GM15510 (cell line): ENCODE results near the gene EEF1G.

ENCODE experiments used
- POLR2A ChIP-seq: IDR thresholded peaks from 3 replicates; pipeline ENCODE4 v1.6.1; 2011; ENCODE audit warnings: borderline replicate concordance; ENCODE audit not compliant: insufficient read length; ENCODE audit errors: extremely low read depth

EEF1G gene, protein sequence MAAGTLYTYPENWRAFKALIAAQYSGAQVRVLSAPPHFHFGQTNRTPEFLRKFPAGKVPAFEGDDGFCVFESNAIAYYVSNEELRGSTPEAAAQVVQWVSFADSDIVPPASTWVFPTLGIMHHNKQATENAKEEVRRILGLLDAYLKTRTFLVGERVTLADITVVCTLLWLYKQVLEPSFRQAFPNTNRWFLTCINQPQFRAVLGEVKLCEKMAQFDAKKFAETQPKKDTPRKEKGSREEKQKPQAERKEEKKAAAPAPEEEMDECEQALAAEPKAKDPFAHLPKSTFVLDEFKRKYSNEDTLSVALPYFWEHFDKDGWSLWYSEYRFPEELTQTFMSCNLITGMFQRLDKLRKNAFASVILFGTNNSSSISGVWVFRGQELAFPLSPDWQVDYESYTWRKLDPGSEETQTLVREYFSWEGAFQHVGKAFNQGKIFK

DNA sequence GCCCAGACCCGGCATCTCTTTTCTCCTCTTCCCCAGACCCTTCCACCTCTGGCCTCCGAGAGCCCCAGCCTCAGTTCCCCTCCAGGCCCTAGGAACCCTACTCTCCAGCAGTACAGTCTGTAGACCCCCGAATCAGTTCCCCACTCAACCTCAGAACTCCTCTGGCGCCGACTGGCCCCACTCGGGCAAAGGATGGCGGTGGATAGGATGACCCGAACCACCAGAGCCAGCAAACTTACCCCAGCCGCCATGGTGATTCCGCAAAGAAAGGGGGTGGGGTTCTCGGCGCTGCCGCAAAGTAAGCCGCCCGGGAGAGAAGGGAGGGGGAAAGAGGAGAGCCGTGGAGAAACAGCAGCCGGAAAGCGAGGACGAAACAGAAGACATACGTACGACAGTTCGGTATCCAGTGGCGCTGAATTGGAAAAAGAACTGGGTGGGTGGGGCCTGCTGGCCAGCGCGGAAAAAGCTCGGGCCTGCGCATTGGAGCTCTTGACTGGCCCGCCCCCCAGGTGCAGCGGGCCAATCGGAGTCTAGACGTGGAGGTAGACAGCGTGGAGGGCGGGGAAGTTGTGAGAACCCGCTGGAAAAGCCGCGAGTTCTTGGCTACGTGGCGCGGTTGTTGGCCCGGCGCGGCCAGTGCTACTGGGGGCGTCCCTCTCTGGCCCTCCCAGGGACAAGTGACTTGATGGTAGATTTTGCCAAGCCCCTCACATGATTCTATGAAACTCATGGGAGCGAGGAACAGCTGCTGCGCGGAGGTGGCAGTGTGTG, at the start of gene EEF1G:
Gene EEF1G (minus strand): TSS at position 300 of the 771 bp plus-strand sequence. CDS start 49 bp downstream, at position 251.
- TF ChIP-seq POLR2A = peak; percentile 85

DNA sequence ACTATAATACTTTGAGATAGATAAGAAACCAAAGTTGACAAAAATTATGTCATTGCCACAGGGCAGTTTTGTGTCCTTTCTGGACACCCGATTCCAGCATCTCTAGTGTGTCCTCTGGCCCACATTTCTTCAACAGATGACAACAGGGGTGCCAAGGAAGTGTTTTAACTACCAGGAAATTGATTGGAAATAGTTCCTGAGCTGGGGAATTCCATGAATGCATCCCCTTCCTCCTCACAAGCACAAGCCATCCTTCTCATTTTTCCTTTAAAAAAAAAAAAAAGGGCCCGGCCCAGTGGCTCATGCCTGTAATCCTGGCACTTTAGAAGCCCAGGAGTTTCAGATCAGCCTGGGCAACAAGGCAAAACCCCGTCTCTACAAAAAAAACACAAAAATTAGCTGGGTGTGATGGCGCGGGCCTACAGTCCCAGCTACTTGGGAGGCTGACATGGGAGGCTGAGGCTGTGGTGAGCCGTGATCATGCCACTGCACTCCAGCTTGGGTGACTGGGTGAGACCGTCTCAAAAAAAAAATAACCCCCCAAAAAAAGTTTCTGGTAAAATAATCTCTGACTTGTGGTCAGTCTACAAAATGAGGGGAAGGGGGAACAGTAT, 48.9 kb upstream of the EEF1G start:
- no peak for TF ChIP-seq POLR2A

DNA sequence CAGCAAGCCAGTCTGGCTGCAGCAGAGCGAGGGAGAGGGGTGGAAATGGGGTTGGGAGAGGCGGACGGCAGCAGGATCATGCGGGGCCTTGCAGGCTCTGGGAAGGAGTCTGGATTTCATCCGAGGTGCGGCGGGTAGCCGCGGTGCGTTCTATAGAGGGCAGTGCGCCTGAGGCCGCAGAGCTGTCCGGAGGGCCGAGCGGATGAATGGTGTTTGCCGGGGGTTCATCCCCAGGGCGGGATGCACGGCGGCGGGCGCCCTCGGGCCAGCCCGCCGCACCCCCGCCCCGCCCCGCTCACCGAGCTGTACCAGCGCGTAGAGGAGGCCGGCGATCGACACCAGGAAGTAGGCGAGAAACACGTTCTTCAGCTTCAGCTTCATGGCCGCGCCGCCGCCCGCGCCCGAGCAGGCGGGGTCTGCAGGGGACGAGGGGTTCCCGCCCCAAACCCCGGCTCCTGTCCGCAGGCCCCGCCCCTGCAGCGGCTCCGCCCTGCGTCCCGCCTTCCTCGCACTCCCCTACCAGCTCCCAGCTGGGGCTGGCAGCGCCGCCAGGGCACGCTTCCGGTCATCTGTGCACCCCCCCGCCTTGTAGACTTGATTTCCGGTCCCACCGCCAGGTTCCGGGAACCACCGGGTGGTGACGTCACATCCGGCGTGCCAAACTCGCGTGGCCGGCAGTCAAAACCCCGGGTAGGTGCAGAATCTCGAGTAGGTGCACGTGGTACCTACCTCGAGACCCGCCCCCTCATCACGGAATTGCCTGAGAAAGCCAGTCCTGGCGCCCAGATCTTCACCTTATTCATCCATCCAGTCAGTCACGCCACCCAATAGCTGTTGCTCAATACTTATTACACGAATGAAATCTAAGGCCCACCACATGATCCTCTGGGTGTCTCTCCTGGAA, 48.1 kb upstream of the EEF1G start, which contains the start of gene B3GAT3:
Gene B3GAT3 (minus strand): TSS at position 420 of the 904 bp plus-strand sequence. CDS start 39 bp downstream, at position 381.
- peak; percentile 94 for TF ChIP-seq POLR2A

DNA sequence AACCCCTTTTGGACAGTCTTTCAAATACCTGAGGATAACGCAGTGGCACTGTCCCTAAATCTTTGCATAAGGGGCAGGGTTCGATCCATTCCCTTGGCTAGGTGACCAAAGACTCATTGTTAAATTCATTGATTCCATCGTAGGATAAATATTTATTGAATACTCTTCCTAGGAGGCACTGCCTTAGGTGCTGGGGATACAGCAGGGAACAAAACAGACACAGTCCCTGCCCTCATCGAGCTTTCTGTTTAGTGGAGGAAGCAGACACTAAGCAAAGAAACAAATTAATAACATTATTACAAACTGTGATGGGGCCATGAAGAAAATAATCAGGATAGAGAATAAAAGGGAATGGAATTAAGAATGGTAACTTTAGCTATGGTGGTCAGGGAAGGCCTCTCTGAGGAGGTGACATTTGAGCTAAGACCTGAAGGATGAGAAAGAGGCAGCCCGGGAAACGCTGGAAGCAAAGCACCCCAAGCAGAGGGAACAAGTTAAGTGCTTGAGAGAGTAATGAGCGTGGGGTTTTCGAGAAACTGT, 47.4 kb upstream of the EEF1G start:
- TF ChIP-seq POLR2A = no peak

DNA sequence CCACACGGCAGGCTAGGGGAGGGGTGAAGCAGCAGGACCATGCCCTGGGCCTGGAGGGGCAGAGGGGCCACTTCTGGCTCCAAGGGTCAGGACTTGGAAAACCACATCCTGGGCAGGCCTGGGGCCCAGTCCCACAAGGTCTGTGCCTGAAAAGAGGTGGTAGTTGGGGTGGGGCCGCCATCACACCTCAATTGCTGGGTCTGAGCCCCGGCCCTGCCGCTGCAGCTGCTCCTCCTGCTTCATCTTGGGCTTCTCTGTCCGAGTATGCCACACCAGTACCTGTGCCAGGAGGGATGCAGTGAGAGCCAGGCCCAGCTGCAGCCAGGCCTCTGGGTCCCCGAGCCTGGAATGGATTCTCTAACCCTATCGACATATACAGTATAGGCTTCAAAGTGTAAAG, 41.8 kb upstream of the EEF1G start:
- TF ChIP-seq POLR2A = no peak

DNA sequence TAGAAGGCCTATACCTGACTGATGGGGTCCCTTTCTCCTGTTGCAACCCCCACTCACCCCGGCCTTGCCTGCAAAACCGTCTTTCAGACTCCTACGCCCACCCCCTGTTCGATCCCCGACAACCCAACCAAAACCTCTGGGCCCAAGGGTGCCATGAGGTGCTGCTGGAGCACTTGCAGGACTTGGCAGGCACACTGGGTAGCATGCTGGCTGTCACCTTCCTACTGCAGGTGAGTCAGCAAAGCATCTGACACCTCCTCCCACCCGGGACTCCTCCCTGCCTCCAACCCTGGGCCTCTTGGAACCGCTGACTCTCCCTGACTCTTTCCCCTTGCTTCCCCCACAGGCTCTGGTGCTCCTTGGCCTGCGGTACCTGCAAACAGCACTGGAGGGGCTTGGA, 40.6 kb upstream of the EEF1G start:
- TF ChIP-seq POLR2A = no peak

DNA sequence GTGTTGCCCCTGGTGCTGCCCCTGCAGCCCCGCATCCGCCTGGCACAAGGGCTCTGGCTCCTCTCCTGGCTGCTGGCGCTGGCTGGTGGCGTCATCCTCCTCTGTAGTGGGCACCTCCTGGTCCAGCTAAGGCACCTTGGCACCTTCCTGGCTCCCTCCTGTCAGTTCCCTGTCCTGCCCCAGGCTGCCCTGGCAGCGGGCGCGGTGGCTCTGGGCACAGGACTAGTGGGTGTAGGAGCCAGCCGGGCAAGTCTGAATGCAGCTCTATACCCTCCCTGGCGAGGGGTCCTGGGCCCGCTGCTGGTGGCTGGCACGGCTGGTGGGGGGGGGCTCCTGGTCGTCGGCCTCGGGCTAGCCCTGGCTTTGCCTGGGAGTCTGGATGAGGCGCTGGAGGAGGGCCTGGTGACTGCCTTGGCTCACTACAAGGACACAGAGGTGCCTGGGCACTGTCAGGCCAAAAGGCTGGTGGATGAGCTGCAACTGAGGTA, 39.6 kb upstream of the EEF1G start:
- TF ChIP-seq POLR2A = no peak

DNA sequence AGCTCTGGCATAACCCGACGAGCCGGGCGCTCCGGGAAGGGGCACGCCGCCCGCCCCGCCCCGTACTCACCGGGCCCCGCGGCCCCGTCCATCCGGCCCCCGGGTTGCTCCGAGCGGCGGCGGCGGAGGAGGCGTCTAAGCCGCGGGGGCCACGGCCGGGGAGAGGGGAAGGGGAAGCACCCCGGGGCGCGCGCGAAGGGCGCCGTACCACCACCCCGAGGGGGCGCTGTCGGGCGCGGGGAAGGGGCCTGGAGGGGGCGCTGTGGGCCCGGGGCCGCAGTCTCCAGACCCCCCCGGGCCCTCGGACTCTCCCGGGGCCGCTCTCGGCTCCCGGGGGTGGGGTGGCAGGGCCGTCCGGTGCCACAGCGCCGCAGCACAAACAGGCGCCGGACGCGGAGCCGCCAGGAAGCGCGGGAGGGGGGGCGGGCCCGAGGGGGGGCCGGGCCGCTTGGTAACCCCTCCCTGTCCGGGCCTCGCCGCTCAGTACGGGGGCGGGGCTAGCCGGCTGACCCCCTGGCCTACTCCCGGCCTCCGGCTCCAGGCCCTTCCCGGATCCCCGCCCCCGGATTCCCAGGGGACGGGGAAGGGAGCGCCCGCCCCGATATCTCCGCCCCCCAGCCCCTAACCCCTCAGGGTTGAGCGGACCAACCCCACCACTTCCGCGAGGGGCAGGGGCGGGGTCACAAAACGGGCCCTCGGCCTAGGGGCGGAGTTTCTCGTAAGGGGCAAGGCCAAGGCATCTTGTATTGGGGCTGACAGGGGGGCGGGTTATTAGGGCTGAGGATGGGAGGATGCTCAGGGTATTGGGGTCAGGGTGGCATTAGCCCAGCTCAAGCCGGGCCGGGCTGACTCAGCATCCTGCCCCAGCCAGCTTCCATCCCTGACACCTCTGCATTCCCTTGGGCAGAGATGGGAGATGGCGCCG, 38.9 kb upstream of the EEF1G start, which contains the start of the genes EML3 and ROM1:
Gene EML3 (minus strand): TSS at position 410 of the 925 bp plus-strand sequence. CDS start 318 bp downstream, at position 92.
Gene ROM1 (plus strand): TSS at position 892 of the 925 bp plus-strand sequence. CDS start 25 bp downstream, at position 917.
- peak; percentile 60 for TF ChIP-seq POLR2A

DNA sequence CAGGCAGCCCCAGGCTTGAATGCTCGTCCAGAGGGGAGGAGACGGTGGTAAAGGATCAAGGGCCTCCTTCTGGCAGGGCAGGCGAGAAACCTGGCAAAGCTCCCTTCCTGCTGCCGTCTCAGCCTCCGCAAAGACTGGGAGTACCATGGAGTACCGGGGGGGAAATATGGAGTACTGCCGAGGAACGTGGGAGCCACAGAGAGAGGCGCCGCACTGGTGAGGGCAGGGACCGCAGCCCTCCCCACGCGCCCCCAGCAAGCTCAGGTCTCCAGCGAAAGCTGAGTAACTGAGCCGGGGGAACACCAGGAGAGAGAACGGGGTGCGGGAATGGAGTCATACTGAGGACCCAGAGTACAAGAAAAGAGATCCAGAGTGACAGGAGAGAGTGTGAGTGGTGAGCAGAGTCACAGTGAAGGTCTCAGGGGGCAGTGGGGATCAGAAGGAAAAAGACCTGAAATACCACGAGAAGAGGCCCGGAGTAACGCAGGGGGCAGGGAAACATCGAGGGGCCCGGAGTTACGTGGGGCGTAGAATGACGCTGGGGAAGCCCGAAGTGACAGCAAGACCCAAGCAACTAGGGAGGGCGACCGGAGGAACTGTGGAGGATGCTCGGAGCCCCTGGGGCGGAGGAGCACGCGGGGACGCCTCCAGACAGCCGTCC, 38.1 kb upstream of the EEF1G start:
- TF ChIP-seq POLR2A = no peak

DNA sequence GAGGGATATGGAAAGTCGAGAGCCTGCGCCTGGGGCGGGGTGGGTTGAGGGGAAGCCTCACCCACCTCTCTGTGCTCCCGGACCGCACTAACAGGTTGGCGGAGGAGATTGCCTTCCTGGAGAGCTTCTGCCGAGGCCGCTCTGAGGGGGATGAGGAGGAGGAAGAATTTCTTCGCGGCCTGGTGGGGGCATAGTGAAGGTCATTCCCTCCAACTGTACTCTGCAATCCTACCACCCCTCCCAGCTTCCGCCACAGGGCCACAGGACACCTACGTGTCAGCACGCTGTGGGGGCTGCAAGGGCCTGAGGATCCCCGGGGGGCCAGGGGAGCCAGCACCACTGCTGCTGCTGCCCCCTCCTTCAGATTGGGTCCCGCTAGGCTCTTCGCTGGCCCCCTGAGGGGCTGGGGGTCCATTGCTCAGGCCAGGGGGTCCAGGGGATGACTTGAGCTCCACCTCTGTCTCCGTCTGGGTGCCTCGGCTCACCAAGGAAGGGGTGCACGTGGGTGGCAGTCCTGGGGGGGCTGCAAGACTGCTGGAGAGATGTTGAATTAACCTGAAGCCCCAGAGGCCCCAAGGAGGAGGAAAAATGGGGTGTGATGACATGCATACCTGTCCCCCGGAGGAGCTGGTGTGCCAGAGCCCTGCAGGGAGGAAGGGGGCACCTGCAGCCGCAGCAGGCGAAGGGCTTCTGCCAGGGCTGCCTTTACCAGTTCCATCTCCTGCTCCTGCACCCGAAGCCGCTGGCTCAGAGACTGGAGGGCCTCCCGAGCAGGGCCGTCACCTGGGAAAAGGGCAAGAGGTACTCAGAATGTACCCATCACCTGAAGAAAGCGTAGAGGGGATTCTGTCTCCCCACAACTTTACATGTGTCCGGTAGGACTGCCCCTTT, 37.4 kb upstream of the EEF1G start:
- no peak for TF ChIP-seq POLR2A

DNA sequence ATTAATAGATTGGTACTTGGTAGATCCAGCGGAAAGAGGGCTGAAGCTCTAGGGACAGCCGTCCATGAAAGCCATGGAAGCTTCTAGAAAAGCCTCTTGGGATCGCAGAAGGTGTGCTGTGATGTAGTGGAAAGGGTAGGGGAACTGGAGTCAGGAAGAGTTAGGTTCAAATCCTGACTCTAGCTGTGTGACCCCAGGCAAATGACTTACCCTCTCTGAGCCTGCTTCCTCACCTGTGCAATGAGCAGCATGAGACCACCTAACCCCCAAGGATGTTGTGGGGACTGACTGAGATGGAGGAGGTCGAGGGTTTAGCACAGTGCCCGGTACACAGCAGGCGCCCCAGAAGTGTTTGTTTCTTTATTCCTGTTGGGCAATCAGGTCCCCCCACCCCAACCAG, 36.7 kb upstream of the EEF1G start:
- TF ChIP-seq POLR2A = no peak
